Sigmoid colon (tissue), 7 donors: ENCODE results near the gene HDHD2. TPM values are rescaled to one million over a fixed set of nuclear protein-coding genes. Genes with fewer than 3 reads are reported as not detected.

Source experiments
- DNase-seq: peaks from one replicate; pipeline ENCODE4 v3.0.0-alpha.2; 2019
- H3K27ac ChIP-seq, 4 donors: fragments of 200-600 bp; sonication (generic); one replicate each; pipeline ENCODE4 v1.5.1; 2016 to 2019; ENCODE audit warnings: mild to moderate bottlenecking in 1 of 4
- H3K27me3 ChIP-seq, 3 donors: fragments of 200-600 bp; sonication (generic); one replicate each; pipeline ENCODE4 v1.5.1; 2019; ENCODE audit warnings: mild to moderate bottlenecking in 1 of 3
- H3K36me3 ChIP-seq, 4 donors: fragments of 200-600 bp; sonication (generic); one replicate each; pipeline ENCODE4 v1.5.1; 2016 to 2019
- H3K4me1 ChIP-seq, 4 donors: fragments of 200-600 bp; sonication (generic); one replicate each; pipeline ENCODE4 v1.5.1; 2017 to 2019
- H3K4me3 ChIP-seq, 4 donors: fragments of 200-600 bp; sonication (generic); one replicate each; pipeline ENCODE4 v1.5.1; 2017 to 2019; ENCODE audit warnings: mild to moderate bottlenecking in 2 of 4, moderate library complexity in 1 of 4
- H3K9me3 ChIP-seq, 4 donors: fragments of 200-600 bp in 3 of 4; sonication (generic) in 3 of 4; one replicate each; pipeline versions ENCODE4 v1.5.1 to v1.6.1; 2013 to 2019
- EP300 ChIP-seq, 4 donors: sonication (generic); formaldehyde crosslinking; IDR thresholded peaks; one replicate each; pipeline ENCODE4 v1.6.1; 2017; ENCODE audit warnings: antibody characterized with exemption in 4 of 4
- POLR2A ChIP-seq, 2 donors: fragments of 450-650 bp; IDR thresholded peaks; one replicate each; pipeline ENCODE4 v1.6.1; 2016; ENCODE audit warnings: antibody characterized with exemption in 2 of 2, mild to moderate bottlenecking in 2 of 2, moderate library complexity in 2 of 2
- POLR2AphosphoS5 ChIP-seq, 4 donors: sonication (generic); formaldehyde crosslinking; IDR thresholded peaks; one replicate each; pipeline ENCODE4 v1.6.1; 2017; ENCODE audit warnings: antibody characterized with exemption in 4 of 4
- WGBS, 2 donors: extraction: QIAGEN DNeasy Blood & Tissue Kit; methylation state at CpG; one replicate each; pipeline ENCODE4 v1.1.7; 2013; 5-methylcytosine and 5-hydroxymethylcytosine counted together
- intact Hi-C: fragments of 100-400 bp; cut with DNase I; formaldehyde crosslinking; loops from one replicate; pipeline ENCODE4 v1.15.1; 2023
- polyA plus RNA-seq, 3 donors: library from polyadenylated mRNA; stranded (reverse); fragments of 200-250 nt; gene quantifications; one replicate each; pipeline ENCODE4 v1.2.3, GENCODE V29; 2013
- total RNA-seq, 4 donors: library from RNA; depleted of rRNA; stranded (reverse); fragments of >200 nt; gene quantifications; one replicate each; pipeline ENCODE4 v1.1.0, GENCODE V29; 2016
- TF ChIP-seq, protein P1 (sequence below), 4 experiments: fragments of 450-650 bp in 3 of 4; fragments of 200-600 bp in 1 of 4; IDR thresholded peaks; one replicate each; pipeline ENCODE4 v1.5.1; 2016 to 2019; ENCODE audit warnings: antibody characterized with exemption in 4 of 4, mild to moderate bottlenecking in 3 of 4, moderate library complexity in 2 of 4
- donor health status: healthy with polysubstance abuse.
- donor health status: Bipolar disorder and iron deficiency.
- donor health status: healthy.

Gene HDHD2
- total and polyA plus RNA-seq, 7 donors = 21.0 to 34.0 (median 29.1) TPM

GRCh38 chr18:47113796-47114540 lies 36.3 kb downstream of the HDHD2 start:
- TF ChIP-seq EP300 (IDR thresholded peaks at IDR 0.05) (no peak), POLR2A (IDR thresholded peaks at IDR 0.05) (no peak), POLR2AphosphoS5 (IDR thresholded peaks at IDR 0.05) (no peak)
- TF ChIP-seq, protein P1, sequence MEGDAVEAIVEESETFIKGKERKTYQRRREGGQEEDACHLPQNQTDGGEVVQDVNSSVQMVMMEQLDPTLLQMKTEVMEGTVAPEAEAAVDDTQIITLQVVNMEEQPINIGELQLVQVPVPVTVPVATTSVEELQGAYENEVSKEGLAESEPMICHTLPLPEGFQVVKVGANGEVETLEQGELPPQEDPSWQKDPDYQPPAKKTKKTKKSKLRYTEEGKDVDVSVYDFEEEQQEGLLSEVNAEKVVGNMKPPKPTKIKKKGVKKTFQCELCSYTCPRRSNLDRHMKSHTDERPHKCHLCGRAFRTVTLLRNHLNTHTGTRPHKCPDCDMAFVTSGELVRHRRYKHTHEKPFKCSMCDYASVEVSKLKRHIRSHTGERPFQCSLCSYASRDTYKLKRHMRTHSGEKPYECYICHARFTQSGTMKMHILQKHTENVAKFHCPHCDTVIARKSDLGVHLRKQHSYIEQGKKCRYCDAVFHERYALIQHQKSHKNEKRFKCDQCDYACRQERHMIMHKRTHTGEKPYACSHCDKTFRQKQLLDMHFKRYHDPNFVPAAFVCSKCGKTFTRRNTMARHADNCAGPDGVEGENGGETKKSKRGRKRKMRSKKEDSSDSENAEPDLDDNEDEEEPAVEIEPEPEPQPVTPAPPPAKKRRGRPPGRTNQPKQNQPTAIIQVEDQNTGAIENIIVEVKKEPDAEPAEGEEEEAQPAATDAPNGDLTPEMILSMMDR (IDR thresholded peaks at IDR 0.05) = no peak
- Histone ChIP-seq H3K27me3 (no peaks in the 10 kb centered on the region), H3K4me3 (no peak overlapping the region), H3K4me1 (no peaks in the 10 kb centered on the region), H3K27ac (no peak overlapping the region), H3K9me3 (no peaks in the 10 kb centered on the region), H3K36me3 (peaks cover 0 to 68% (median 13%) of the 10 kb centered on the region in 4 donors)
- intact Hi-C loops = no loop called here
- no peak for DNase-seq
- 96% methylated on average over 2 of the region's 2 CpGs for WGBS, 2 donors

GRCh38 chr18:47110492-47111274 lies 39.6 kb downstream of the HDHD2 start:
- no peak for DNase-seq
- H3K27me3 ChIP-seq = no peaks in the 10 kb centered on the region
- no peak overlapping the region for H3K4me3 ChIP-seq
- no peaks in the 10 kb centered on the region for H3K4me1 ChIP-seq
- intact Hi-C loops = no loop called here
- no peaks in the 10 kb centered on the region for H3K9me3 ChIP-seq
- 93 to 94% methylated on average over 6 of the region's 6 CpGs for WGBS, 2 donors
- no peak overlapping the region for H3K27ac ChIP-seq
- TF ChIP-seq, protein P1 (IDR thresholded peaks at IDR 0.05) = no peak
- no peak for TF ChIP-seq POLR2A (IDR thresholded peaks at IDR 0.05)
- TF ChIP-seq POLR2AphosphoS5 (IDR thresholded peaks at IDR 0.05) = no peak
- TF ChIP-seq EP300 (IDR thresholded peaks at IDR 0.05) = no peak
- peaks cover 4 to 93% (median 20%) of the 10 kb centered on the region in 4 donors for H3K36me3 ChIP-seq

- no peak for DNase-seq
- WGBS, 2 donors = 82 to 86% methylated on average over 1 of the region's 1 CpG
- peaks cover 4 to 95% (median 20%) of the 10 kb centered on the region in 4 donors for H3K36me3 ChIP-seq
- no peaks in the 10 kb centered on the region for H3K4me1 ChIP-seq
- TF ChIP-seq POLR2AphosphoS5 (IDR thresholded peaks at IDR 0.05) (no peak), EP300 (IDR thresholded peaks at IDR 0.05) (no peak), POLR2A (IDR thresholded peaks at IDR 0.05) (no peak)
- TF ChIP-seq, protein P1 (IDR thresholded peaks at IDR 0.05) = no peak
- H3K27me3 ChIP-seq = no peaks in the 10 kb centered on the region
- H3K4me3 ChIP-seq = no peak overlapping the region
- H3K27ac ChIP-seq = no peak overlapping the region
- intact Hi-C loops = no loop called here
- H3K9me3 ChIP-seq = no peaks in the 10 kb centered on the region
Observed at GRCh38 chr18:47109720-47110119, 40.6 kb downstream of the HDHD2 start.

- DNase-seq = no peak
- 94% methylated on average over 7 of the region's 7 CpGs for WGBS, 2 donors
- Histone ChIP-seq H3K4me1 (no peaks in the 10 kb centered on the region), H3K36me3 (peaks cover 4 to 95% (median 20%) of the 10 kb centered on the region in 4 donors), H3K27me3 (no peaks in the 10 kb centered on the region), H3K9me3 (no peaks in the 10 kb centered on the region), H3K27ac (no peak overlapping the region), H3K4me3 (no peak overlapping the region)
- TF ChIP-seq EP300 (IDR thresholded peaks at IDR 0.05) (no peak), POLR2AphosphoS5 (IDR thresholded peaks at IDR 0.05) (no peak), POLR2A (IDR thresholded peaks at IDR 0.05) (no peak)
- TF ChIP-seq, protein P1 (IDR thresholded peaks at IDR 0.05) = no peak
- intact Hi-C loops = no loop called here
Observed at GRCh38 chr18:47108998-47109405, 41.3 kb downstream of the HDHD2 start.
